HCT116 (cell line): ENCODE measurements around the gene HCLS1.

Experiments
- EZH2 ChIP-seq: fragments of 200-600 bp; sonication (generic); IDR thresholded peaks from 2 replicates; pipeline ENCODE4 v1.6.1; 2017; ENCODE audit warnings: antibody characterized with exemption, mixed run types
- POLR2AphosphoS5 ChIP-seq: IDR thresholded peaks from 2 replicates; pipeline ENCODE4 v1.6.1; 2011; ENCODE audit warnings: mild to moderate bottlenecking, low read depth, low read length, moderate library complexity
- RAD21 ChIP-seq: IDR thresholded peaks from 2 replicates; pipeline ENCODE4 v1.6.1; 2012; ENCODE audit warnings: low read depth, mild to moderate bottlenecking
- SIN3A ChIP-seq: IDR thresholded peaks from 2 replicates; pipeline ENCODE4 v1.6.1; 2012; ENCODE audit warnings: low read depth
- TCF7L2 ChIP-seq: IDR thresholded peaks from 2 replicates; pipeline ENCODE4 v1.7.0; 2011; ENCODE audit warnings: borderline replicate concordance, inconsistent platforms; ENCODE audit not compliant: insufficient read depth, insufficient read length; ENCODE audit errors: extremely low read depth
- ZNF274 ChIP-seq: fragments of 200-500 bp; sonication (Bioruptor generic); IDR thresholded peaks from 2 replicates; pipeline ENCODE4 v1.6.1; 2014; ENCODE audit warnings: mild to moderate bottlenecking, low read depth, low read length, inconsistent platforms
- TF ChIP-seq, protein P1 (sequence below), 3 experiments: fragments of 200-600 bp in 1 of 3; sonication (generic) in 1 of 3; IDR thresholded peaks in 2 of 3; conservative IDR thresholded peaks in 1 of 3; 2 replicates each; pipeline ENCODE4 v1.5.1; 2012 to 2017; ENCODE audit warnings: low read depth in 2 of 3, low read length in 2 of 3, antibody characterized with exemption in 1 of 3, borderline replicate concordance in 1 of 3, control low read depth in 1 of 3, mild to moderate bottlenecking in 1 of 3, mixed read lengths in 1 of 3, mixed run types in 1 of 3, moderate library complexity in 1 of 3; ENCODE audit not compliant: insufficient read depth in 1 of 3
- TF ChIP-seq, protein P2 (sequence below): IDR thresholded peaks from 2 replicates; pipeline ENCODE4 v1.6.1; 2011; ENCODE audit warnings: mild to moderate bottlenecking, low read length, moderate library complexity; ENCODE audit not compliant: insufficient replicate concordance; ENCODE audit errors: extremely low read depth
- TF ChIP-seq, protein P3 (sequence below): IDR thresholded peaks from 2 replicates; pipeline ENCODE4 v1.6.1; 2012; ENCODE audit warnings: low read depth

DNA sequence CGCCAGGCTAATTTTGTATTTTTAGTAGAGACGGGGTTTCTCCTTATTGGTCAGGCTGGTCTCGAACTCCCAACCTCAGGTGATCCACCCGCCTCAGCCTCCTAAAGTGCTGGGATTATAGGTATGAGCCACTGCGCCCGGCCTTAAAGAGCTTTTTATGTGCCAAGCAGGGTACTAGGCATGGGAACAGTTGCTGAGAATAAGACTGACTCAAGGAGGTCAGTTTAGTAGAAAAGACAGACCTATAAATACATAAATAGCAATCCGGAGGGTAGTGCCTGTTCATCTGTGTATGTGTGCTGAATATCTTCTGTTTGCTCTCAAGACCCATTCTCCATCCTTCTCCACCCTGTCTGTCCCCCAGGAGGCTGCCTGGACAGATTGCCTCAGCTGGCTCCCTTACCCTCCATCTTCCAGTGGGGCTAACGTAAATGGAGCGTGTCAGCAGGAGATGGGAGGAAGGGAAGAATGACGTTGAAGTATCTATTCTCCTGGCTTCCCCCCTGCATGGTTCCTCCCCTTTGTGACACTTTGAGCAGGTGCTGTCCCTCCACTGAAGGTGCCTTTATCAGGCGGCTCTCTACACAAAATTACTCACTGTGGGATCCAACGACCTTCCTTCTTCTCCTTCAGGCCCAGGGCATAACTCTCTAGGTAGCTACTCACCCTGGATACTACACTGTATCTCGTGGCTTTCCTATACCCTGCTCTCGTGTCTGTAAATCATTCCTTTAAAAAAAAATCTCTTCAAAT lies 36.4 kb downstream of the HCLS1 start:
- no peak for TF ChIP-seq RAD21
- TF ChIP-seq, protein P1, sequence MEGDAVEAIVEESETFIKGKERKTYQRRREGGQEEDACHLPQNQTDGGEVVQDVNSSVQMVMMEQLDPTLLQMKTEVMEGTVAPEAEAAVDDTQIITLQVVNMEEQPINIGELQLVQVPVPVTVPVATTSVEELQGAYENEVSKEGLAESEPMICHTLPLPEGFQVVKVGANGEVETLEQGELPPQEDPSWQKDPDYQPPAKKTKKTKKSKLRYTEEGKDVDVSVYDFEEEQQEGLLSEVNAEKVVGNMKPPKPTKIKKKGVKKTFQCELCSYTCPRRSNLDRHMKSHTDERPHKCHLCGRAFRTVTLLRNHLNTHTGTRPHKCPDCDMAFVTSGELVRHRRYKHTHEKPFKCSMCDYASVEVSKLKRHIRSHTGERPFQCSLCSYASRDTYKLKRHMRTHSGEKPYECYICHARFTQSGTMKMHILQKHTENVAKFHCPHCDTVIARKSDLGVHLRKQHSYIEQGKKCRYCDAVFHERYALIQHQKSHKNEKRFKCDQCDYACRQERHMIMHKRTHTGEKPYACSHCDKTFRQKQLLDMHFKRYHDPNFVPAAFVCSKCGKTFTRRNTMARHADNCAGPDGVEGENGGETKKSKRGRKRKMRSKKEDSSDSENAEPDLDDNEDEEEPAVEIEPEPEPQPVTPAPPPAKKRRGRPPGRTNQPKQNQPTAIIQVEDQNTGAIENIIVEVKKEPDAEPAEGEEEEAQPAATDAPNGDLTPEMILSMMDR (IDR thresholded peaks at IDR 0.05 in 2 of 3, conservative IDR thresholded peaks at IDR 0.05 in 1 of 3; ENCODE audit: borderline replicate concordance in 1 of 3, insufficient read depth in 1 of 3, low read depth in 2 of 3, low read length in 2 of 3), result no peak
- no peak for TF ChIP-seq SIN3A
- no peak for TF ChIP-seq EZH2
- no peak for TF ChIP-seq TCF7L2
- no peak for TF ChIP-seq POLR2AphosphoS5
- TF ChIP-seq, protein P2, sequence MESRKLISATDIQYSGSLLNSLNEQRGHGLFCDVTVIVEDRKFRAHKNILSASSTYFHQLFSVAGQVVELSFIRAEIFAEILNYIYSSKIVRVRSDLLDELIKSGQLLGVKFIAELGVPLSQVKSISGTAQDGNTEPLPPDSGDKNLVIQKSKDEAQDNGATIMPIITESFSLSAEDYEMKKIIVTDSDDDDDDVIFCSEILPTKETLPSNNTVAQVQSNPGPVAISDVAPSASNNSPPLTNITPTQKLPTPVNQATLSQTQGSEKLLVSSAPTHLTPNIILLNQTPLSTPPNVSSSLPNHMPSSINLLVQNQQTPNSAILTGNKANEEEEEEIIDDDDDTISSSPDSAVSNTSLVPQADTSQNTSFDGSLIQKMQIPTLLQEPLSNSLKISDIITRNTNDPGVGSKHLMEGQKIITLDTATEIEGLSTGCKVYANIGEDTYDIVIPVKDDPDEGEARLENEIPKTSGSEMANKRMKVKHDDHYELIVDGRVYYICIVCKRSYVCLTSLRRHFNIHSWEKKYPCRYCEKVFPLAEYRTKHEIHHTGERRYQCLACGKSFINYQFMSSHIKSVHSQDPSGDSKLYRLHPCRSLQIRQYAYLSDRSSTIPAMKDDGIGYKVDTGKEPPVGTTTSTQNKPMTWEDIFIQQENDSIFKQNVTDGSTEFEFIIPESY, result no peak
- TF ChIP-seq ZNF274, result no peak
- TF ChIP-seq, protein P3, sequence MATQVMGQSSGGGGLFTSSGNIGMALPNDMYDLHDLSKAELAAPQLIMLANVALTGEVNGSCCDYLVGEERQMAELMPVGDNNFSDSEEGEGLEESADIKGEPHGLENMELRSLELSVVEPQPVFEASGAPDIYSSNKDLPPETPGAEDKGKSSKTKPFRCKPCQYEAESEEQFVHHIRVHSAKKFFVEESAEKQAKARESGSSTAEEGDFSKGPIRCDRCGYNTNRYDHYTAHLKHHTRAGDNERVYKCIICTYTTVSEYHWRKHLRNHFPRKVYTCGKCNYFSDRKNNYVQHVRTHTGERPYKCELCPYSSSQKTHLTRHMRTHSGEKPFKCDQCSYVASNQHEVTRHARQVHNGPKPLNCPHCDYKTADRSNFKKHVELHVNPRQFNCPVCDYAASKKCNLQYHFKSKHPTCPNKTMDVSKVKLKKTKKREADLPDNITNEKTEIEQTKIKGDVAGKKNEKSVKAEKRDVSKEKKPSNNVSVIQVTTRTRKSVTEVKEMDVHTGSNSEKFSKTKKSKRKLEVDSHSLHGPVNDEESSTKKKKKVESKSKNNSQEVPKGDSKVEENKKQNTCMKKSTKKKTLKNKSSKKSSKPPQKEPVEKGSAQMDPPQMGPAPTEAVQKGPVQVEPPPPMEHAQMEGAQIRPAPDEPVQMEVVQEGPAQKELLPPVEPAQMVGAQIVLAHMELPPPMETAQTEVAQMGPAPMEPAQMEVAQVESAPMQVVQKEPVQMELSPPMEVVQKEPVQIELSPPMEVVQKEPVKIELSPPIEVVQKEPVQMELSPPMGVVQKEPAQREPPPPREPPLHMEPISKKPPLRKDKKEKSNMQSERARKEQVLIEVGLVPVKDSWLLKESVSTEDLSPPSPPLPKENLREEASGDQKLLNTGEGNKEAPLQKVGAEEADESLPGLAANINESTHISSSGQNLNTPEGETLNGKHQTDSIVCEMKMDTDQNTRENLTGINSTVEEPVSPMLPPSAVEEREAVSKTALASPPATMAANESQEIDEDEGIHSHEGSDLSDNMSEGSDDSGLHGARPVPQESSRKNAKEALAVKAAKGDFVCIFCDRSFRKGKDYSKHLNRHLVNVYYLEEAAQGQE, result no peak
